B cell (primary cell): ENCODE measurements around the gene OR2F1.

Source experiments
- EZH2 ChIP-seq: IDR thresholded peaks from 2 replicates; pipeline ENCODE4 v1.6.1; 2012; ENCODE audit warnings: borderline replicate concordance, low read depth, mild to moderate bottlenecking, moderate library complexity, low read length; ENCODE audit not compliant: insufficient read depth, poor library complexity, severe bottlenecking
- TF ChIP-seq, protein P1 (sequence below): fragments of 200-600 bp; IDR thresholded peaks from one replicate; pipeline ENCODE4 v1.8.0; 2022; ENCODE audit warnings: antibody characterized with exemption, mild to moderate bottlenecking

DNA sequence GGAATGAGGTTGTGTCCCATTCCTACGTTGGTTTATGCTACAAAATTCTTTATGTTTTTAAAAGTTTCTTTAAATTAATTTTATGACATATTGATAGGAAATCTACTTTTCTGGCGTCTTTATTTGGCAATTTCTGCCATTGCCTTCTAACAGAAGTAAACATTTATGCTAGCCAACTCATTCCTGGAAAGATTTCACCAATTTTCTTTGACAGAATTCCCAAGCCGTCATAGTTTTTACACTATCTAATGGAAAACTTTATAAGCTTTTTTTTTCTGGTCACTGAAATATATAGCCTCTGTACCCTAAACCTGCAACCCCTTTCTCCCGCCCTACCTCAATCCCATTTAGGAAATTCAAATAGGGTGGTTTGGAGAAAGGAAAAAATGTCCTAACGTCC lies 46.5 kb upstream of the OR2F1 start:
- TF ChIP-seq, protein P1, sequence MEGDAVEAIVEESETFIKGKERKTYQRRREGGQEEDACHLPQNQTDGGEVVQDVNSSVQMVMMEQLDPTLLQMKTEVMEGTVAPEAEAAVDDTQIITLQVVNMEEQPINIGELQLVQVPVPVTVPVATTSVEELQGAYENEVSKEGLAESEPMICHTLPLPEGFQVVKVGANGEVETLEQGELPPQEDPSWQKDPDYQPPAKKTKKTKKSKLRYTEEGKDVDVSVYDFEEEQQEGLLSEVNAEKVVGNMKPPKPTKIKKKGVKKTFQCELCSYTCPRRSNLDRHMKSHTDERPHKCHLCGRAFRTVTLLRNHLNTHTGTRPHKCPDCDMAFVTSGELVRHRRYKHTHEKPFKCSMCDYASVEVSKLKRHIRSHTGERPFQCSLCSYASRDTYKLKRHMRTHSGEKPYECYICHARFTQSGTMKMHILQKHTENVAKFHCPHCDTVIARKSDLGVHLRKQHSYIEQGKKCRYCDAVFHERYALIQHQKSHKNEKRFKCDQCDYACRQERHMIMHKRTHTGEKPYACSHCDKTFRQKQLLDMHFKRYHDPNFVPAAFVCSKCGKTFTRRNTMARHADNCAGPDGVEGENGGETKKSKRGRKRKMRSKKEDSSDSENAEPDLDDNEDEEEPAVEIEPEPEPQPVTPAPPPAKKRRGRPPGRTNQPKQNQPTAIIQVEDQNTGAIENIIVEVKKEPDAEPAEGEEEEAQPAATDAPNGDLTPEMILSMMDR: no peak
- TF ChIP-seq EZH2: no peak
